Neural progenitor cell (in vitro differentiated cells): ENCODE data around the gene TSC22D3. TPM values are rescaled to one million over a fixed set of nuclear protein-coding genes. Genes with fewer than 3 reads are reported as not detected.

Experiments used
- DNase-seq: peaks from one replicate; pipeline ENCODE4 v3.0.0-alpha.2; 2016; ENCODE audit warnings: low spot score
- H2AFZ ChIP-seq: fragments of 200-600 bp; sonication (generic); replicated peaks from 2 replicates; pipeline ENCODE4 v1.6.1; 2016; ENCODE audit warnings: antibody characterized with exemption
- H3F3A ChIP-seq: fragments of 200-600 bp; sonication (generic); 2 replicates; pipeline ENCODE4 v1.6.1; 2016; ENCODE audit warnings: antibody characterized with exemption, low read depth
- H3K27ac ChIP-seq: fragments of 200-600 bp; sonication (generic); 2 replicates; pipeline ENCODE4 v1.5.1; 2016; ENCODE audit warnings: mild to moderate bottlenecking
- H3K27me3 ChIP-seq: fragments of 200-600 bp; sonication (generic); 2 replicates; pipeline ENCODE4 v1.6.1; 2016; ENCODE audit warnings: mild to moderate bottlenecking, moderate library complexity
- H3K36me3 ChIP-seq: fragments of 200-600 bp; sonication (generic); 2 replicates; pipeline ENCODE4 v1.5.1; 2016
- H3K4me1 ChIP-seq: fragments of 200-600 bp; sonication (generic); 2 replicates; pipeline ENCODE4 v1.6.1; 2016; ENCODE audit warnings: mixed run types
- H3K4me2 ChIP-seq: fragments of 200-600 bp; sonication (generic); 2 replicates; pipeline ENCODE4 v1.6.1; 2016
- H3K4me3 ChIP-seq: fragments of 200-600 bp; sonication (generic); 2 replicates; pipeline ENCODE4 v1.5.1; 2016
- H3K79me2 ChIP-seq: fragments of 200-600 bp; sonication (generic); 2 replicates; pipeline ENCODE4 v1.6.1; 2016; ENCODE audit warnings: low read depth
- H3K9ac ChIP-seq: fragments of 200-600 bp; sonication (generic); 2 replicates; pipeline ENCODE4 v1.6.1; 2016
- H3K9me3 ChIP-seq: fragments of 200-600 bp; sonication (generic); 2 replicates; pipeline ENCODE4 v1.5.1; 2016; ENCODE audit warnings: low read depth
- H4K20me1 ChIP-seq: fragments of 200-600 bp; sonication (generic); 2 replicates; pipeline ENCODE4 v1.6.1; 2016; ENCODE audit warnings: low read depth
- H3K27ac Mint-ChIP-seq: 3 replicates; pipeline ENCODE4 v1.8.0; 2021; ENCODE audit warnings: mixed read lengths
- H3K27me3 Mint-ChIP-seq: 2 replicates; pipeline ENCODE4 v1.8.0; 2022; ENCODE audit warnings: low read depth, mild to moderate bottlenecking, inconsistent platforms, moderate library complexity, mixed read lengths; ENCODE audit not compliant: insufficient read depth
- H3K36me3 Mint-ChIP-seq: 3 replicates; pipeline ENCODE4 v1.8.0; 2021; ENCODE audit warnings: mixed read lengths
- H3K4me1 Mint-ChIP-seq: 3 replicates; pipeline ENCODE4 v1.8.0; 2021; ENCODE audit warnings: mixed read lengths
- H3K4me3 Mint-ChIP-seq: 3 replicates; pipeline ENCODE4 v1.8.0; 2021; ENCODE audit warnings: mild to moderate bottlenecking, moderate library complexity, mixed read lengths
- H3K9me3 Mint-ChIP-seq: 3 replicates; pipeline ENCODE4 v1.8.0; 2020; ENCODE audit warnings: mixed read lengths
- CTCF ChIP-seq: fragments of 200-600 bp; sonication (generic); IDR thresholded peaks from 2 replicates; pipeline ENCODE4 v1.5.1; 2017; ENCODE audit warnings: antibody characterized with exemption, mild to moderate bottlenecking
- EZH2 ChIP-seq: fragments of 200-600 bp; sonication (generic); IDR thresholded peaks from 2 replicates; pipeline ENCODE4 v1.6.1; 2017; ENCODE audit warnings: antibody characterized with exemption, mild to moderate bottlenecking, moderate library complexity
- EZH2phosphoT487 ChIP-seq: fragments of 200-600 bp; sonication (generic); IDR thresholded peaks from 2 replicates; pipeline ENCODE4 v1.6.1; 2017; ENCODE audit warnings: antibody characterized with exemption
- total RNA-seq: library from RNA; depleted of rRNA; stranded (reverse); fragments of >200 nt; gene quantifications from 2 replicates; pipeline ENCODE4 v1.2.3, GENCODE V29; 2015; ENCODE audit warnings: low replicate concordance

The TSC22D3 gene
- total RNA-seq, 1 donor from 2014 or later, result 44.9 TPM

DNA sequence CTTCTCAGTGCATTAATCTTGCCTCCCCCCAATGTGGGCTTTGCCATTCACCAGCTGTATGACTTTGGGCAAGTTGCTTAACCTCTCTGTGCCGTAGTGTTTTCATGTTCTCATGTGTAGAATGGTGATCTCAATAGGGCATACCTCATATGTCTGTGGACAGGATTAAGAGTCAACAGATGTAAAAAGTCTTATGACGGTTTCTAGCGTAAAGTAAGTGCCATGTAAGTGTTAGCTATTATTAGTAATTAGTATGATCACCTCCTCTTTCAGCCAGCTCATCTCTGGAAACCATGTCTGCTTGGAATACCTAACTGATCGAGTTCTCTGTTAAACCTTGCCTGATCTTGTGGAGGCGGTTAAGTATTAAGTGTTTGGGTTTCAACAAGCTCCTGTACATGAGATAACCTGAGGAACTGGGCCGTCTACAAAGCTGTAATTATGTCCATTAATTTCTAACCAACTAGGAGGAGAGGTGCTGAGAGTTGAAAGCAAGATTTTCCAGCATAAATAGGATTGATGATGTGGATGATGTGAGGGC, 66.3 kb downstream of the TSC22D3 start:
- Mint-ChIP-seq H3K9me3 (no peaks in the 10 kb centered on the region), H3K27ac (no peak overlapping the region)
- H3K4me2 ChIP-seq, result no peak overlapping the region

DNA sequence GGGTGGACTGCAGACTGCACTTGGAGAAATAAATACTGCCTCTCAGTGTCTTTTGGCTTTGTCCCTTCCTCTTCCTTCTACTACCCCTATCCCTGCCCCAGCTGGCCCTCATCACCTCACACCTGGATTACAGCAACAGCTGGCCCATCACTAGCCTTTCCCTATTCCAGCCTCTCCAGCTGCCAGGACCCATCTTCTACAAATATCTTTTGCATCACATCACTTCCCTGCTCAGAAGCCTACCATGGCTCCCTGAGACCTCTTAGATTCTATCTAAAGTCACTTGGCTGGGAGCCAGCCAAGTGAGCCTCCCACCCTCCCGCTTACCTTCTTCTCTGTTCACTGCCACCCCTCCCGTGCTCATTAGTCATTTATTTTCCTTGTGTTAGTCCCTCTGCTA, 66.8 kb downstream of the TSC22D3 start:
- no peak for DNase-seq

More for the DNA sequence above, 66.3 kb downstream of the TSC22D3 start:
- Histone ChIP-seq H3K27me3 (no peaks in the 10 kb centered on the region), H3K4me1 (peaks cover 3% of the 10 kb centered on the region), H3K36me3 (no peaks in the 10 kb centered on the region), H3K4me3 (no peak overlapping the region), H3F3A (no peaks in the 10 kb centered on the region), H3K9me3 (no peaks in the 10 kb centered on the region), H2AFZ (no peak overlapping the region), H3K79me2 (no peaks in the 10 kb centered on the region), H3K27ac (no peak overlapping the region), H3K9ac (no peak overlapping the region), H4K20me1 (no peaks in the 10 kb centered on the region)
- no peak overlapping the region for H3K4me3 Mint-ChIP-seq
- no peak for TF ChIP-seq EZH2phosphoT487
- no peak for TF ChIP-seq CTCF
- no peak for TF ChIP-seq EZH2
- peaks cover 4% of the 10 kb centered on the region for H3K36me3 Mint-ChIP-seq
- peaks cover 11% of the 10 kb centered on the region for H3K4me1 Mint-ChIP-seq
- H3K27me3 Mint-ChIP-seq, result peaks cover 4% of the 10 kb centered on the region
- no peak for DNase-seq

DNA sequence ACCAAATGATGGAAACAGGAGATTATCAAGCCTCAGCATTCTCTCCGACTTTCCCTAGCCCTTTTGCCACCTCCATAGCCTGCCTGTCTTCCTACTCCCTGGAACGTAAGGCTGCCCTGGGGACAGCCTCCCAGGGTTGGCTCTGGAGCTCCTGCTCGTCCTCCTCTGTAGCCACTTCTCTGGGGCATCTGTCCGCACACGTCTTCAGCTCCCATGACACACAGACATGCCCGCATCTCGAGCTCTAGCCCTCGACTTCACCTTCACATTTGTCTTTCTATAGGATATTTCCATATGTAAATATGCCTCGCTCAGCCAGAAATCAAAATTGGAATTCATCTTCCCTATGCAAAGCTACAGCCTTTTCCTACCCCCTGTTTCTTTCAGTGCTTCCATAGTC, 67.7 kb downstream of the TSC22D3 start:
- Mint-ChIP-seq H3K4me3 (no peak overlapping the region), H3K27me3 (peaks cover 2% of the 10 kb centered on the region), H3K36me3 (no peaks in the 10 kb centered on the region), H3K4me1 (peaks cover 15% of the 10 kb centered on the region), H3K9me3 (no peaks in the 10 kb centered on the region), H3K27ac (peak overlapping the region; percentile 1)
- Histone ChIP-seq H3K4me1 (peaks cover 3% of the 10 kb centered on the region), H3K4me2 (no peak overlapping the region), H3K36me3 (no peaks in the 10 kb centered on the region), H3K27ac (no peak overlapping the region), H3K27me3 (no peaks in the 10 kb centered on the region), H3F3A (no peaks in the 10 kb centered on the region), H3K9ac (no peak overlapping the region), H2AFZ (no peak overlapping the region), H3K79me2 (no peaks in the 10 kb centered on the region), H4K20me1 (no peaks in the 10 kb centered on the region), H3K9me3 (no peaks in the 10 kb centered on the region), H3K4me3 (no peak overlapping the region)
- TF ChIP-seq EZH2phosphoT487, result no peak
- TF ChIP-seq CTCF, result no peak
- no peak for TF ChIP-seq EZH2
- no peak for DNase-seq

More for the DNA sequence above, 66.8 kb downstream of the TSC22D3 start:
- TF ChIP-seq EZH2, result no peak
- no peak for TF ChIP-seq CTCF
- no peak for TF ChIP-seq EZH2phosphoT487
- Histone ChIP-seq H3K79me2 (no peaks in the 10 kb centered on the region), H3K36me3 (no peaks in the 10 kb centered on the region), H2AFZ (no peak overlapping the region), H4K20me1 (no peaks in the 10 kb centered on the region), H3F3A (no peaks in the 10 kb centered on the region), H3K4me3 (no peak overlapping the region), H3K4me2 (no peak overlapping the region), H3K9me3 (no peaks in the 10 kb centered on the region), H3K4me1 (peaks cover 3% of the 10 kb centered on the region), H3K9ac (no peak overlapping the region), H3K27me3 (no peaks in the 10 kb centered on the region), H3K27ac (no peak overlapping the region)
- Mint-ChIP-seq H3K4me1 (peaks cover 15% of the 10 kb centered on the region), H3K27ac (peak overlapping the region; percentile 43), H3K4me3 (no peak overlapping the region), H3K36me3 (peaks cover under 1% of the 10 kb centered on the region), H3K9me3 (no peaks in the 10 kb centered on the region), H3K27me3 (peaks cover 5% of the 10 kb centered on the region)
